HTERT RPE-1 (cell line): ENCODE measurements around the gene WNT7B.

Source experiments
- in situ Hi-C: fragments of 300-500 bp; cut with MboI; formaldehyde crosslinking; loops from 4 replicates; pipeline ENCODE4 v1.14.3; 2020; ENCODE audit warnings: low sequenced_read_pairs

WNT7B gene

DNA sequence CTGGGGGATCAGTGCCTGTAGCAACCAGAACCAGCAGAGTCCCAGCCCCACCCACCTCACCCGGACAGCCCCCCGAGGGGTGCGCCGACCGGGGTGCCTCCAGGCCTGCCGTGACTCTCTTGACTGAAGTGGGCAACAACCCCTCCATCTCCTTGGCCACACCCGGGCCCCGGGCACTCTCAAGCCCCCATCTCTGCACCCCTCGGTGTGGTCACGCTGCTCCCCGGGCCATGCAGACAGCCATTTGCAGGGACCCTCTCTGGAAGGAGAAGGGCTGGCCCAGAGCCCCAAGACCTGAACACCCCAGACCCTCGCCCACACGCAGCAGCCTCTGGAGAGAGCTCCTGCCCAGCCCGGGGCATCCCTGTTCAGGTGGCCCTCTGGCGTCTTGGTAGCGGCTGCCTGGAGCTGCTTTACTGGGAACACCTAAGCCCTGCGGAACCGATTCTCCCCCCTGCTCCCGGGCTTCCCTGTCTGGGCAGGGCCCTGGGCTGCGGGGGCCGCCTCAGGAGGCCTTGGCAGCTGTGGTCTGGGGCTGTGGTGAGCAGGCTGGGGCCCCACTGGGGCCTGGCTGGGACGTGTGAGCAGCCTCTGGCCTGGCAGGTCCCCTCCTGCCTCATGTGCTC is 84.9 kb downstream of the WNT7B start:
- in situ Hi-C loops = no loop called here

DNA sequence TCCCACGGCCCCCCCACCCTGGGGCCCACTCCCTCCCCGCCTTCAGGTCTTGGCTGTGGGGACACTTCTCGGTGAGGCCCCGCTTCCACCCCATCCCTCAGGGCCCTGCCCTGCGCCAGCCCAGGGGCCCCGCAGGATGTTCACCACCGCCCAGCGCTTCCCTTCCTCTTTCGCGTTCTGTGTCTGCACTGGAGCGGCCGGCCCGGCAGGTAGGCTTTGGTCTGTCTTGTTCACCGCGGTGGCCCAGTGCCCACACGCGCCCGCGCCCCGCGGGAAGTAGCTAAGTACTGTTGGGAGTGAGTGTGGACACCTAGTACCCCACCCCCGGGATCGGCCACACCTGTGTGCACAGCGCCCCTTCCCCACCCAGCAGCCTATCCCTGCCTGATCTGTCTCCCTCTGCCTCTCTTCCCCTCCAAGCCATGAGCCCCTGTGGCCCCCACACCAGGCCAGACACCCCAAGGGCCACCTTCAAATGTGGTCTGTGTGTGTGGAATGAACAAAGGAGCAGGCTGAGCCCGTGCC is 85.4 kb downstream of the WNT7B start:
- in situ Hi-C loops = no loop called here

DNA sequence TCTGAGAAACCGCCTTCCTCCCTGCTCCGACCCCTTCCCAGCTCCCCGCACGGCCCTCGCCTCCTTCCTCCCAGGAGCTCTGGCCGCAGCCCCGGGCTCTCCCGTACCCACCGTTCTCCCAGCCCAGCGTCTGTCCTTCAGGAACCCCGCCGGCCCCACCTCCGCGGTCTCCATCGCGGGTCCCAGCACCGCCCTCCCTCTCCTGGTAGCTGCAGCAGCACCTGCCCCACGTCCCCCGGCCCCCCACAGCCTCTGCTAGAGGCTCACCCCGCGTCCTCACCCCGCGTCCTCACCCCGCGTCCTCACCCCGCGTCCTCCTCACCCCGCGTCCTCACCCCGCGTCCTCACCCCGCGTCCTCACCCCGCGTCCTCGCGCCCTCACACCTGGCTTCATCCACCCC is 85.9 kb downstream of the WNT7B start:
- in situ Hi-C loops = no loop called here

DNA sequence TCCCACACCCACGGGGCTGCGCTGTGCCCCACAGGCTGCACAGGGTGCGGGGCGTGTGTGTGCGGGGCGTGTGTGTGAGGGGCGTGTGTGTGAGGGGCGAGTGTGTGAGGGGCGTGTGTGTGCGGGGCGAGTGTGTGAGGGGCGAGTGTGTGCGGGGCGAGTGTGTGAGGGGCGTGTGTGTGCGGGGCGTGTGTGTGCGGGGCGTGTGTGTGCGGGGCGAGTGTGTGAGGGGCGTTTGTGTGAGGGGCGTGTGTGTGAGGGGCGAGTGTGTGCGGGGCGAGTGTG is 86.7 kb downstream of the WNT7B start:
- in situ Hi-C loops = no loop called here

DNA sequence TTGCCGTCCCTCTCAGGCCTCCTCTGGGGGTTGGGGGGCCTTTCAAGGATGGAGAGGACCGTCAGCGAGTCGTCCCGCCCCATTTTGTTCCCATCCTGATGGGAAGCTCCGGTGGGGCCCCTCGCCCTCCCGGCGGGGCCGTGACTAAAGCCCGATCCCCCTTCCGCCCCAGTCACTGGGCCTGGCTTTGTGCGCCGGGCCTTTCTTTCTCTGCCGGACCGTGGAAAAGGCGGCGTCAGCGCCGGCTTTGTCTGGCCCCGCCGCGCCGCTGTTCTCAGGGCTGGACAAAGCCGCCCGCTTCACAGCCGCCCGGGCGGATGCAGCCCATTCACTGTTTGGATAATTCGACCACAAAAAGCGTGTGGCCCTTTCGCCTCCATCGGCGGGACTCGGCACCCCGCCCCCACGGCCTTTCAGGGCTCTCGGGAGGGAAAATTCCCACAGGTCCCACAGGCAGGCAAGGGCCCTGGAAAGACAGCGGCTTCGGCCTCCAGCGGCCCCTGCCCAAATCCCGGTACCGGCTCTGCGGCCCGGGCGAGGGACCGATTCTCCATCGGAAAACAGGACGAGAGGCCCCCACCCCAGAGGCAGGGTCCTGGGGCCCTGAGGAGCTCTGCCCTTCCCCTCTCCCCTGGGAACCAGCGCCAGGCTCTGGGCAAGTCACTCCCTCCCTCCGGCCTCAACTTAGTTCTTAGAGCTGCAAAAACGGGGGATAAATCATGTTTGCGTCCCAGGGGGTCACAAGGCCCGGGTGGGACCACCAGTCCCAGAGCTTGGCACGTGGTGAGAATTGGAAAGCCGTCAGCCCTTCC is 87.2 kb downstream of the WNT7B start:
- in situ Hi-C loops = no loop called here

DNA sequence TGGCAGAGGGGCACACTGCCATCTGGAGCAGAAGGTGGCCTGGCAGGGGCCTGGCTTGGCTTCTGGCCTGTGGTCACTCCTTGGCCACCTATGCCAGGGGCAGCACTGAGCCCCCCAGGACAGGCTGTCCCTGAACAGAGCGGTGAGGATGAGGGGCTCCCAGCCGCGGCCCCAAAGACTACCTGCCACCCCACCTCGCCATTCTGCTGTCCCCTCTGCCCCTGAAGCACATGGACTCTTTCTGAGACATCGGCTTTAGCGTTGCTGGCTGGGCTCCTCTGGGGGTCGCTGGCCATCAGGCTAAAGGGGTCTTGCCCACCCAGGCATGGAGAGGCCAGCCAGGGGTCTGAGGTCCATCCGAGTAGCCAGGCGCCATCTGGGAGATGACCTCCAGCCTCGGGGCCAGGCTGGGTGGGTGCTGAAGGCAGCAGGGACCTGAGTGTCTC is 87.8 kb downstream of the WNT7B start:
- in situ Hi-C loops = no loop called here

DNA sequence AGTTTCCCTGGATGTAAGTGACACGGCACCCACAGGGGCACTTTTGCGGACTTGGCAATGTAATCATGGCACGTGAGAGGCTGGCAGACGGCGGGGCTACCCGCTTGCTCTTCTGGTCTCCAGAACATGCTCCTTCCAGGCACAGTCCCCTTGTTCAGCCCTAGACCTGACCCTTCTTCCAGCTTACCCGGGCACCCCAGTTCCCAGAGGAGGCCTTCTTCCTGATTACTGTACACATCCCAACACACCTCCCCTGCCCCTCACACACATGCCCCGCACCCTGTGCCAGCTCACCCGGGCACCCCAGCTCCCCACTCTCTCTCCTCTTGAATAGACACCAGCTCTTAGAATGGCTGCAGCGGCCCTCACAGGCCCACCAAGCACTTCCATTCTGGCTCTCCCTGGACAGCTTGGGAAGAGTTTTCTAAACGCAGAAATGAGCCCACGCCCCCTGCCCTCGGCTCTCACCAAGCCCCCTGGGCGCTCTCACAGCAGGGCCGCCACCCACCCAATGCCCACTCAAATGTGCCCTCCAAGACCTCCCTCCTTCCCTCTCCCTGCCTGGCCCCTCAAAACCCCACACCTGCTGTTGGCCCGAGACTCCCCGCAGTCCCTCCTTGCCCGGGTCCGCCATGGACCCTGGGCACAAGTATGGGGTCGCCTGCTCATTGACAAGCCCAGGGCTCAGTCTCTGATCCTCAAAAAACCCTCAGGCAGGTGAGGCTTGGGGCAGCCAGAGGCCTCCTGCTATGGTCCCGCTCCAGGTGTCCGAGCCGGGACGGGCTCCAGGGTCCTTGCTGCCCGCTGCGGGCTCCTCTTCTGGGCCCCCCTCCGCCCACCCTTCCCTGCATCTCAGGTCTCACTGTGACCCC is 88.5 kb downstream of the WNT7B start:
- in situ Hi-C loops = no loop called here

DNA sequence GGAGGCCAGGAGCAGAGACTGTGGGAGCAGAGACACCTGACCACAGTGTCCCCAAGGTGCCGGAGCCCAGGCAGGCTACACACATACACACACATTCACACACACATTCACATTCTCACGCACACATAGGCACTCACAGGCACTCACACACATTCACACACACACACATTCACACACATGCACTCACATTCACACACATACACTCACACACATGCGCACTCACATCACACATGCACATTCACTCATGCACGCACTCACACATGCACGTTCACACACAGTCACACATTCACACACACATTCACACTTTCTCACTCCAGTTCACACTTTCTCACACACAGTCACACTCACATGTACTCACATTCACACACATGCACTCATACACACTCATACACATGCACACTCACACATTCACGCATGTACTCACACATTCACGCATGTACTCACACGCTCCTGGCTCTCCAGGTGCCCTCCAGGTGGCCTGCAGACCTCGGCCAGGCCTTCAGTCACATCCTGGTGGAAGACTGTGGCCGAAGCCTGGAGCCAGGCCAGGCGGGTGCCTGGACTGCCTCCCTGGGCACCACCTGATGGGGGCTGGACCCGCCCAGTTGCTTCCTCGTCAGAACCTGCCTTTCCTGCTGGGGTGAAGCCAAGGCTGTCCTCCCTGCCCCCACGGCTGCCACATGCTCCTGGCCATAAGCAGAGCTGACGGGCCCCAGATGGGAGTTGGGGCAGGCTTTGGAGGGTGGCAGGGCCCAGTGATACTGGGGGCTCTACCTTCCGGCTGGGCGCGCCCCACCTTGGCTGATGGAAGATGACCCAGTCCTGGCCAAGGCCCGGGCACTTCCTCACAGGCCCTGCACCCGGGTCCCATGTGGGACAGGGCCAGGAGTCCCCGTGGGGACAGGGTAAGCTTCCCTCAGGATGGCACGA is 89.5 kb downstream of the WNT7B start:
- in situ Hi-C loops = no loop called here

DNA sequence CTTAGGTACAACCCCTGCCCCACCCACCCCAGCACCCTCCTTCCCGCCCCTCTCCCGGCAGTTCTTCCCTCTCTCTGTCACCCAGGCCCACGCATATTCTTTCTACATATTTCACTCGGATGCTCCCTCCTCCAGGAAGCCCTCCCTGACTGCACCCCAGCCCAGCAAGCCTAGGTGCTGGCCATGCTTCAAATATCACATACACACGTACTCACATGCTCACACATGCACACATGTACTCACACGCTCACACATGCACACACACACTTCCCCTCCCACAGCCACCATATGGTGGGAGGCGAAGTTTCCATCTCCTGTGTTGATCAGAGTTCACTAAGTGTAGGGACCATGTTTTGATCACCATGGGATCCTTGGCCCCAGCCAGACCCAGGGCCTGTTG is 90.4 kb downstream of the WNT7B start:
- in situ Hi-C loops = no loop called here

DNA sequence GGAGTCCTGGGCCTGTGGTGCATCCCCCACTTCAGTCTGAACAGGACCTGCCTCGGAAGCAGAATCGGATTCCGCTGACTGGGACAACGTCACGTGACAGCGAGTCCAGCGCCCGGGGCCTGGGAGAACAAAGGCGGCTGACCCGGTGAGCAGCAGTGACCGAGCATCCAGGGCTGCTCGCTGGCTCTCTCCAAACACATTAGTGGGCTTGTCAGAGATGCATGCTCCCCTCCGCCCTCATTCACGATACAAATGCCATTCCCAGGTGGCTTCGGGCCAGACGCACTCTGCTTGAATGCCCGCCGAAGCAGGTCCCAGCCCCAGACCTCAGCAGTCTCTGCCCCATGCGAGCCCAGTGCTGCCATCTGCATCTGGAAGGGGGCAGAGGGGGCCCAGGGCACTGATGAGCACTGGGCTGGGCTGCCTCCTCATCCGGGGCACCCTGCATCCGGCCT is 91.0 kb downstream of the WNT7B start:
- in situ Hi-C loops = no loop called here

DNA sequence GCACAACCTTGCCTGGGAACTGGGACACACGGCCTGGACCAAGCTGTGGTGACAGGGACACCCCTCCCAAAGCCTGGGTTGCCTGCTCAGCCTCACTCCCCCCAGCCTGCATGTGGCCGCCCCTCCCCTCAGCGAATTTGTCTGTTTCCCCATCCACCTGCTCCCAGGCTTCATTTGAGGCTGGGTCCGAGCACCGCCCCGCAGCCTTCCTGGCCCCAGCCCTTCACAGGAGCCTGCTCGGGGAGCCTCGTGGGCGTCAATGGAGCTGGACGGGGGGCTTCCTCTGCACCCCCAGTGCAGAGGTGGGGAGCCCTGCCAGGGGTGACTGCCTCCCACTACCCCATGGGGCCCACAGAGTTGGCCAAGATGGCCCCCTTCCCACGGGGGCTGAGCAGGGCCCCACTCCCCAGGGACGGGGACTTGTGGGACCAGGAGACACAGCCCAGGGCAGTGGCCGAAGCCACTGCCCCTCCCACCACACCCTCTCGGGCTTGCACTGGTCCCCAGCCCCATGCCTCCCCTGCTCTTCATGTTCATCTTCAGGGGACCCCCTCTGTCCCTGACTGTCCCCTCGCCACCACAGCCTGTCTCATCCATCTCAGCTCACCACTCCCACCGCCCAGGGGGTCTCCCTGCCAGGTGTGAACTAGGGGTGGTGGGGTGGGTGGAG is 91.7 kb downstream of the WNT7B start:
- in situ Hi-C loops = no loop called here

DNA sequence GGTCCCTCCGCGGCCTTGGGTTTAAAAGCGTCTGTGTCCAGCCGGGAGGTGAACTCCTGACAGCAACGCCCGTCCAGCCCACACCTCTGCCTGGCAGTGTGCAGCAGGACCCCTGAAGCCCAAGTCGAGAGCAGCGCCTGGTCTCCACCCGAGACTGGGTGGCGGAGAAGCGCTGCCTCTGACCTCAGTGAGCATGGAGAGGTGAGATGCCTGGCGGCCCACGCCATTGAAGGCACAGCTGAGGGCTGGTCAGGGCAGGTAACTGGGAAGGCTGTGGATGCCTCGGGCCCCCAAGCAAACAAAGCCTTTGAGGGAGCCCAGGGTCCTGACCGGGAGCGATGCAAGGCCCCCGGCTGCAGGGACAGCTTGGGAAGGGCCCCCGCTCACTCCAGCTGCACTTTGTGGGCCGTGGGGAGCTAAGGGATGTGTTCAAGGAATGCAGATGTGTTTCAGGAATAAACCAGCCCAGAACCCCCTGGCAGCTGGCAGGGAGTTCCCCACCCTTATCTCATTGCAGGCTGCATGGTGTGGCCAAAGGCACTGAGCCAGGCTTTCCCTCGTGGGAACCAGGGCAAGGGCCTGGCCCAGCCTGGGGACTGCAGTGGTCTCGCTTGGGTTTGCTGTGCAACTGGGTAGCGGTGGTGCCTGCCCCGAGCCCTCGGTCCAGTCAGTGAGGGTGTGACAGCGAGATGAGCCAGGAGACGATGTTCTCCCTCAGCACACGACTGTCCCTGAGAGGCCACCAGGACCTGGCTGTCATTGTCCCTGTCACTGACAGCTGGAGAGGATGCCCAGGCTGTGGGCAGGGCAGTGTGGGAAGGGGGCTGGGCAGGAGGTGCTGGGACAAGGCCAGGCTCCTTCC is 92.5 kb downstream of the WNT7B start:
- in situ Hi-C loops = no loop called here

DNA sequence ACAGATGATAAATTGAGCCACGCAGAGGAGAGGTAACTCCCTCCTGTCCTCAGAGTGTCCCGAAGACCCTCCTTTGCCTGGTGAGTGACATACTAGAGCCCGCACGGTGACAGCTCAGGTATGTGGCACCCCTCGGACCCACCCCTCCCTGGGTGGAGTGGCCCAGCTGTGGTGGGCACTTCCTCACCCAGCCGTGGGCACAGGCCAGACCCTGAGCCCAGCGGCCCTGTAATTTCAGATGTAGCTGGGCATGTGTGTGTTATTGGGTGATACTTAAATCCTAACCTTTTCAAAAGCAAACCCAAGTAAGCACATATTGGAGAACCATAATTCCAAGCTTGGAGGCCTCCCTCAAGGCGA is 93.2 kb downstream of the WNT7B start:
- in situ Hi-C loops = no loop called here

DNA sequence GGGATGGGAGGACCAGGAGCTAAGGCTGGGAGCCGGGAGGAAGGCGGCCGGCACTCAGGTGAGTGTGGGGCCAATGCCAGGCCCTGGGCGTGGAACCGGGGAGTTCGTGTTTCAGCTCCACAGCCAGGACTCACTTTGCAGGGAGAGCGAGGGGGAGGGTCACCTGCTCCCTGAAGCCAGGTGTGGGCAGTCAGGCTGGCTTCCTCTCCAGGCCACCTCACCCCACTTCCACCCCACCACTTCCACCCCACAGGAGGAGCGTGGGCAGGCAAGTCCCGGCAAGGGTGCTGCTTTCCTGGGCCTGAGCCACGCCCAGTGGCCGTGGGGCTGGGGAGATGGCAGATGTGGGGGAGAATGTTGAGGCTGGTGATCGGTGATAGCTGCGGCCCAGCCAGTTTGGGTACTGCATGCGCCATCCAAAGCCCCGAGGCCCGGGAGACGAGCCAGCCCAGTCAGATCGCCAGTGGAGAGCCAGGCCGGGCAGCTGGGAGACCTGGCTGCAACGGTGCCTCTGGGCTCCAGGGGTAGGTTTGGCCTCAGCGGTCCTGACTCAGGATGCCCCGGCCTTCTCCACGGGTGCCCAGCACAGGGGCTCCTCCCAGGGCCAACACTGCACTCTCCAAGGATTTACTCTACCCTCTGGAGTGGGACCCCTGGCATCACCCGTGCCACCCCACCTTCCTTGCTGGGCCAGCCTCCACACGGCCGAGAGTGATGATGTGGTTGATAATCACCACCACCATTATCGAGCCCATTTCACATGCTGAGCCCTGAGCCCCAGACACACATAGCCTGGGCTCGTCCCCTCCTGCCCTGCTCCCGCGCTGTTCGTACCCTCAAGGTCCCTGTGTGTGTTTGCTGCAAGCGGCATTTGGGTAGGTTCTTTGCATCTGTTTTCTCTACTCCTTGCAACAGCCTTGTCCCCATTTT is 93.8 kb downstream of the WNT7B start:
- in situ Hi-C loops = no loop called here

DNA sequence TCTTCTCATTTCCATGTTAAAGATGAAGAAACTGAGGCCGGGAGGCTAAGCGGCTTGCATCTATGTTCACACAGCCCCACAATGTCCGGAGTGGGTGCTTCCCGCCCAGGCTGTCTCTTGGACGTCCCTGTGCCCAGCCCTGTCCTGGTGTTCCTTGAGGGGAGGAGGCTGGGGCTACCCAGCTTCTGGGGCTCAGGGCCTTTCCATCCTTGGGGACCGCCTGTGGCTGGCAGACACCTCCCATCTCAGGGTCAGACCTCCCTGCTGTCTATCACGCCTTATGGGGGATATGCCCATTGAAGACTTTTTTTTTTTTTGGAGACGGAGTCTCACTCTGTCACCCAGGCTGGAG is 95.5 kb downstream of the WNT7B start:
- in situ Hi-C loops = no loop called here

DNA sequence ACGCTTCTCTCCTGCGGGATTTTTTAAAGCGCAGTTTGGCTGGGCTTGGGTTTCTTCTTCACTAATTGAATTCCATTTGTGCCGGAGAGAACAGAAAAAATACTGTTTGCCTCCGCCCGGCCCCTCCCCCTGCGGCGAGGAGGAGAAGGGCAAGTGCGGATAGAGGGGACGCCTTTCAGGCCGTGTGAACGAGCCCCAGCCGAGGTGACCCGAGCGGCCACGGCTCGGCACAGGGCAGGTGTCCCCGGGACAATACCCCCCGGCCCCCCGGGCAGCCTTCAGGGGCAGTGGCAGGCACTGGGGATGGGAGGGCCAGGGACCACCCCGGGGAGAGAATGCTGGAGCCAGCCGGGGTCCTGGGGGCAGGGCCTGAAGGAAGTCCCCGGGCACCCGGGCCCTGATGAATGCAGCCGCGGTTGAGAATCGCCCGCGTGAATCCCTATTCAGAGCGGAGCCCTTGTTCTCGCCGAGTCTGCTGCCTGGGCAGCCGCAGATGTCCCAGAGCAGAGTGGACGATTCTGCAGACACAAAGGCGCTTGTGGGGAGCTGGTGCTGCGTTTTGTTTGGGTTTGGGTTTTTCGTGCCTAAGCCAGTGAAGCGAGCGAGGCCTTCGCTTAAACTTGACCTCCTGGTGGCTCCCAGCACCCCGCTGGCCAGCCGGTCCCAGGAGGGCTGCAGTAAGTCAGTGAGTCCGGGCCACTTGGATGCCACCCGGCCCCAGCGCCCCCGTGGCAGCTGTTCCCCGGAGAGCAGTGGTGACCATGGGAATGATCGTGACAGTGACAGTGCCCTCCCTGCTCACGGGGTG is 96.0 kb downstream of the WNT7B start:
- in situ Hi-C loops = no loop called here

DNA sequence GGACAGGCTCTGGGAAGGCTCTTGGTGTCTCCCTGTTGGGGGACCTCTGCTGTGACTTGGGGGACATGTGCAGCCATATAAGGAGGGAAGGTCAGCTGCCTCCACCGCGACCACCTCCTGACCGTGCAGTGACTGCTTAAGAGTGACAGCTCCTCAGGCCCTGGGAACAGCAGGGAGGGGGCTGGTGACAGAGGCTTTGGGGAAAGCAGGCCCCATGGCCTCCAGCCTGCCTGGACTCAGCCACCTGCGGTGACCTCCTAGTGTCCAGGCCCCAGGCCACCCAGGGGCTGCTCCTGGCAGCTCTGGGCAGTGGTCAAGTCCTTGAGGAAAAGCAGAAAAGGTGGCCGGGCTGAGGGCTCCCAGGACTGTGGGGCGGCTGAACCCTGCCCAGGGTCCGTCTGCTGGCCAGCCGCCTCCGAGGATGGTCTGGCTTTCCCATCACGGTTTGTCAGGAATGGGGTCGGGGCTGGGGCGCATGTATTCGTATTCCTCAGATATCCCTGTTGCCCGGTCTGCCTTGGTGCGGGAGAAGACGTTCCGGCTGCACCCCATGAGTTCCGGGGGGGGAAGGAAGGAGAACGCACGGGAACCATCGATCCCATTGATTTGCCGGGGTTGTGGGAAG is 96.8 kb downstream of the WNT7B start:
- in situ Hi-C loops = no loop called here
